Ishikawa (cell line): ENCODE measurements around the gene EBPL.

ENCODE experiments used
- CREB1 ChIP-seq: IDR thresholded peaks from 2 replicates; pipeline ENCODE4 v1.6.1; 2012; ENCODE audit warnings: low read depth
- EP300 ChIP-seq: IDR thresholded peaks from 2 replicates; pipeline ENCODE4 v1.6.1; 2012; ENCODE audit warnings: borderline replicate concordance
- MAX ChIP-seq: IDR thresholded peaks from 2 replicates; pipeline ENCODE4 v1.6.1; 2012
- NFIC ChIP-seq: IDR thresholded peaks from 2 replicates; pipeline ENCODE4 v1.6.1; 2012
- REST ChIP-seq: IDR thresholded peaks from 2 replicates; pipeline ENCODE4 v1.6.1; 2012; ENCODE audit warnings: low read depth, mild to moderate bottlenecking
- TAF1 ChIP-seq: IDR thresholded peaks from 2 replicates; pipeline ENCODE4 v1.6.1; 2012; ENCODE audit warnings: low read depth, mild to moderate bottlenecking
- YY1 ChIP-seq: IDR thresholded peaks from 2 replicates; pipeline ENCODE4 v1.6.1; 2012; ENCODE audit warnings: low read depth
- TF ChIP-seq, protein P1 (sequence below): IDR thresholded peaks from 2 replicates; pipeline ENCODE4 v1.6.1; 2012

- TF ChIP-seq EP300 (no peak), MAX (no peak), TAF1 (no peak), YY1 (no peak), NFIC (no peak), REST (no peak), CREB1 (no peak)
- TF ChIP-seq, protein P1, sequence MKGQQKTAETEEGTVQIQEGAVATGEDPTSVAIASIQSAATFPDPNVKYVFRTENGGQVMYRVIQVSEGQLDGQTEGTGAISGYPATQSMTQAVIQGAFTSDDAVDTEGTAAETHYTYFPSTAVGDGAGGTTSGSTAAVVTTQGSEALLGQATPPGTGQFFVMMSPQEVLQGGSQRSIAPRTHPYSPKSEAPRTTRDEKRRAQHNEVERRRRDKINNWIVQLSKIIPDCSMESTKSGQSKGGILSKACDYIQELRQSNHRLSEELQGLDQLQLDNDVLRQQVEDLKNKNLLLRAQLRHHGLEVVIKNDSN = no peak
Measured at GRCh38 chr13:49616676-49617065, 74.6 kb downstream of the EBPL start.
